ENCODE results near the gene ANKRD13A.

The ANKRD13A gene

GRCh38 chr12:110035534-110036104, 36.4 kb downstream of the ANKRD13A start:
- Histone ChIP-seq H3K27me3 (replicated peaks; ENCODE audit: control insufficient read depth, insufficient read depth, low read length) (no peaks in the 10 kb centered on the region), H3K36me3 (ENCODE audit: control insufficient read depth, insufficient read depth, low read length) (peaks cover 19% of the 10 kb centered on the region), H3K4me3 (replicated peaks; ENCODE audit: low read depth, low read length) (no peak overlapping the region)
- DNase-seq (ENCODE audit: extremely low read depth, insufficient read length), result no peak
- TF ChIP-seq CTCF (IDR thresholded peaks at IDR 0.05; ENCODE audit: insufficient read depth, low read length, poor library complexity, severe bottlenecking), result no peak

GRCh38 chr12:110037315-110037714, 38.1 kb downstream of the ANKRD13A start:
- TF ChIP-seq CTCF (IDR thresholded peaks at IDR 0.05; ENCODE audit: insufficient read depth, low read length, poor library complexity, severe bottlenecking), result no peak
- no peaks in the 10 kb centered on the region for H3K27me3 ChIP-seq (replicated peaks; ENCODE audit: control insufficient read depth, insufficient read depth, low read length)
- peaks cover 20% of the 10 kb centered on the region for H3K36me3 ChIP-seq (ENCODE audit: control insufficient read depth, insufficient read depth, low read length)
- no peak for DNase-seq (ENCODE audit: extremely low read depth, insufficient read length)
- H3K4me3 ChIP-seq (replicated peaks; ENCODE audit: low read depth, low read length), result no peak overlapping the region

GRCh38 chr12:110038741-110039084, 39.5 kb downstream of the ANKRD13A start:
- H3K36me3 ChIP-seq (ENCODE audit: control insufficient read depth, insufficient read depth, low read length), result peaks cover 23% of the 10 kb centered on the region
- no peaks in the 10 kb centered on the region for H3K27me3 ChIP-seq (replicated peaks; ENCODE audit: control insufficient read depth, insufficient read depth, low read length)
- no peak for TF ChIP-seq CTCF (IDR thresholded peaks at IDR 0.05; ENCODE audit: insufficient read depth, low read length, poor library complexity, severe bottlenecking)
- DNase-seq (ENCODE audit: extremely low read depth, insufficient read length), result no peak
- no peak overlapping the region for H3K4me3 ChIP-seq (replicated peaks; ENCODE audit: low read depth, low read length)

GRCh38 chr12:110039085-110039807, 40.0 kb downstream of the ANKRD13A start:
- H3K36me3 ChIP-seq (ENCODE audit: control insufficient read depth, insufficient read depth, low read length), result peaks cover 21% of the 10 kb centered on the region
- H3K4me3 ChIP-seq (replicated peaks; ENCODE audit: low read depth, low read length), result no peak overlapping the region
- no peak for DNase-seq (ENCODE audit: extremely low read depth, insufficient read length)
- no peak for TF ChIP-seq CTCF (IDR thresholded peaks at IDR 0.05; ENCODE audit: insufficient read depth, low read length, poor library complexity, severe bottlenecking)
- no peaks in the 10 kb centered on the region for H3K27me3 ChIP-seq (replicated peaks; ENCODE audit: control insufficient read depth, insufficient read depth, low read length)

- DNase-seq (ENCODE audit: extremely low read depth, insufficient read length), result no peak
- no peak for TF ChIP-seq CTCF (IDR thresholded peaks at IDR 0.05; ENCODE audit: insufficient read depth, low read length, poor library complexity, severe bottlenecking)
- Histone ChIP-seq H3K27me3 (replicated peaks; ENCODE audit: control insufficient read depth, insufficient read depth, low read length) (no peaks in the 10 kb centered on the region), H3K36me3 (ENCODE audit: control insufficient read depth, insufficient read depth, low read length) (peaks cover 10% of the 10 kb centered on the region), H3K4me3 (replicated peaks; ENCODE audit: low read depth, low read length) (no peak overlapping the region)
Observed at GRCh38 chr12:110042264-110042663, 43.0 kb downstream of the ANKRD13A start.
